IPS DF 19.7 (cell line): ENCODE results near the gene KCNN2.
"Not testable (repeated sequence)": the region's sequence is repeated elsewhere in the genome, so short reads cannot be mapped to it uniquely, and the experiment has no call there.

Source experiments
- DNase-seq: peaks from one replicate; pipeline ENCODE4 v3.0.0-alpha.2; 2013; ENCODE audit warnings: low read depth, low spot score

KCNN2 gene

GRCh38 chr5:114418176-114419066 is 56.6 kb downstream of the KCNN2 start:
- no peak for DNase-seq

GRCh38 chr5:114419067-114419388 is 57.2 kb downstream of the KCNN2 start:
- DNase-seq = no peak

GRCh38 chr5:114419959-114420358 is 58.1 kb downstream of the KCNN2 start:
- DNase-seq = no peak

GRCh38 chr5:114427204-114427603 is 65.3 kb downstream of the KCNN2 start:
- DNase-seq = no peak

GRCh38 chr5:114430532-114430931 is 68.7 kb downstream of the KCNN2 start:
- DNase-seq = no peak

GRCh38 chr5:114432684-114433083 is 70.8 kb downstream of the KCNN2 start:
- DNase-seq = not testable (repeated sequence)

- DNase-seq = no peak
Measured at GRCh38 chr5:114434396-114435219, 72.7 kb downstream of the KCNN2 start.

- no peak for DNase-seq
Measured at GRCh38 chr5:114435220-114435481, 73.3 kb downstream of the KCNN2 start.

GRCh38 chr5:114435885-114436299 is 74.0 kb downstream of the KCNN2 start:
- no peak for DNase-seq

GRCh38 chr5:114437936-114438335 is 76.1 kb downstream of the KCNN2 start:
- DNase-seq = no peak

GRCh38 chr5:114438471-114438870 is 76.6 kb downstream of the KCNN2 start:
- no peak for DNase-seq

GRCh38 chr5:114447084-114447773 is 85.4 kb downstream of the KCNN2 start:
- no peak for DNase-seq

GRCh38 chr5:114448481-114448880 is 86.6 kb downstream of the KCNN2 start:
- no peak for DNase-seq

- DNase-seq = peak; percentile 56
Measured at GRCh38 chr5:114449860-114450421, 88.1 kb downstream of the KCNN2 start.

- DNase-seq = no peak
Measured at GRCh38 chr5:114450437-114450836, 88.6 kb downstream of the KCNN2 start.

GRCh38 chr5:114458726-114459125 is 96.9 kb downstream of the KCNN2 start:
- DNase-seq = no peak

- no peak for DNase-seq
Measured at GRCh38 chr5:114467171-114467570, 105.3 kb downstream of the KCNN2 start.

GRCh38 chr5:114467729-114468128 is 105.9 kb downstream of the KCNN2 start:
- no peak for DNase-seq

- no peak for DNase-seq
Measured at GRCh38 chr5:114469372-114469771, 107.5 kb downstream of the KCNN2 start.

GRCh38 chr5:114471529-114471928 is 109.7 kb downstream of the KCNN2 start:
- DNase-seq = no peak

GRCh38 chr5:114473541-114473940 is 111.7 kb downstream of the KCNN2 start:
- DNase-seq = no peak

GRCh38 chr5:114477816-114478334 is 116.0 kb downstream of the KCNN2 start:
- no peak for DNase-seq
